NCI-H2196 treated with DMSO at 0.1 percent for 48 hours (cell line): ENCODE results near the gene SYT12.

Experiments
- DNase-seq: peaks from one replicate; lab custom pipeline; 2025; ENCODE audit not compliant: unreplicated experiment; lab: John Stamatoyannopoulos, UW

SYT12 gene

GRCh38 chr11:67098799-67099429 is 76.0 kb downstream of the SYT12 start:
- no peak for DNase-seq

GRCh38 chr11:67099831-67100324 is 76.9 kb downstream of the SYT12 start:
- DNase-seq, result no peak
